Measurements from ENCODE around the gene HOXD10.

- TF ChIP-seq EZH2 (IDR thresholded peaks at IDR 0.05; ENCODE audit: borderline replicate concordance, low read length), result no peak
- TF ChIP-seq CTCF (conservative IDR thresholded peaks at IDR 0.05 in 1 of 2, IDR thresholded peaks at IDR 0.05 in 1 of 2; ENCODE audit: extremely low read depth in 1 of 2, insufficient read depth in 1 of 2, low read depth in 1 of 2, low read length in 2 of 2), result no peak
Observed at GRCh38 chr2:176158855-176159662, 42.5 kb downstream of the HOXD10 start.

All from mammary epithelial cell (primary cell).